ENCODE data around the gene RNF217.

- TF ChIP-seq RAD21 (CRISPR knock-in tag; IDR thresholded peaks at IDR 0.05) (no peak), HDAC2 (CRISPR knock-in tag; IDR thresholded peaks at IDR 0.05) (no peak), ZBTB26 (CRISPR knock-in tag; IDR thresholded peaks at IDR 0.05; ENCODE audit: borderline replicate concordance) (no peak), MEF2D (CRISPR knock-in tag; IDR thresholded peaks at IDR 0.05) (no peak), DPF2 (CRISPR knock-in tag; IDR thresholded peaks at IDR 0.05; ENCODE audit: borderline replicate concordance, low read depth) (no peak), ZNF788 (CRISPR knock-in tag; IDR thresholded peaks at IDR 0.05; ENCODE audit: borderline replicate concordance) (no peak), TAF15 (IDR thresholded peaks at IDR 0.05; ENCODE audit: low read depth, low read length, poor library complexity, severe bottlenecking) (no peak), TAF1 (CRISPR knock-in tag; IDR thresholded peaks at IDR 0.05) (no peak), JUND (CRISPR knock-in tag; IDR thresholded peaks at IDR 0.05) (no peak), GABPA (IDR thresholded peaks at IDR 0.05; ENCODE audit: low read depth, low read length) (no peak), GABPA (CRISPR knock-in tag; IDR thresholded peaks at IDR 0.05; ENCODE audit: low read depth) (no peak), CTCF (CRISPR knock-in tag; IDR thresholded peaks at IDR 0.05) (no peak), SATB2 (CRISPR knock-in tag; IDR thresholded peaks at IDR 0.05) (no peak), ZBTB4 (CRISPR knock-in tag; IDR thresholded peaks at IDR 0.05; ENCODE audit: borderline replicate concordance) (no peak), BRCA1 (CRISPR knock-in tag; IDR thresholded peaks at IDR 0.05) (no peak)
These were observed 51.9 kb downstream of the RNF217 start for GRCh38 chr6:125013938-125014660.

Data from HepG2 (cell line).